ENCODE data around the gene PTPN4.

PTPN4 gene

DNA sequence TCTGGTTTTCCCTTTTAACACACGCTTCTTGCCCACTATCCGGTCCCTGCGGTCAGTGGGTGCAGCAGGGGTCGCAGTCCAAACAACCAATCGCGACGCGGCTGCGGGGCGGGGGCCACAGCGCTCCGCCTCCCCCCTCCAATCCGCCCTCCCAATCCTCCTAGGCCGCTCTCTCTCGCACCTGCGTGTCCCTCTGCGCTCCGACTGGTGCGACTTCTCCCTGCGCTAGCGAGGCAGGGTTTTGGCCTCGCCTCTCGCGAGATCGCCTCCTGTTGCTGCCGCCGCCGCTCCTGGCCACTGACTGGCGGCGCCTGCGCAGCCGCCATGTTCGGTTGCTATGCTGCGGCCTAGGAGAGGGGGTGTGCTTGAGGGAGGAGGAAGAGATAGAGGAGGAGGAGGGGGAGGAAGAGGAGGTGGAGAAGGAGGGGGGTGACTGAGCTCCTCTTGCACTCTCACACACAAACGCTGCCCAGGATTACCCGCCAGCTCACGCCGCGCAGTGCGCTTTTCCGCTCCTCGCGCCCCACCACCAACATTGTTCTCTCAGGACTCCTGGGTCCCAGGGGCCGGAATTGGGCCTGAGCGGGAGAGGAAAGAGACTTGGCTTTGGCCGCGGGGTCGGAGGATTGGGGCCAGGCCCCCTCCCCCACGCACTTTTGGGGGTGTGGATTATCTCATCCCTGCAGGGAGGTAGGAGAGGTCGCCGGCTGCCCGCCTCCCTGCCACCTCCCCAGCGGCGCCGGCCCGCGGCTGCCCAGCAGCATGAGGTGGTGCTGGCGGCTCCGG lies at the start of gene PTPN4:
PTPN4 (plus strand) TSS at position 472 of the 786 bp plus-strand sequence. CDS start 49,932 bp downstream, outside the sequence.
- H3K4me3 ChIP-seq (ENCODE audit: low read depth, low read length), result peak within 1 kb of the TSS; percentile 84

GRCh38 chr2:119710281-119710680 lies 49.4 kb upstream of the PTPN4 start:
- H3K4me3 ChIP-seq (ENCODE audit: low read depth, low read length), result no peak overlapping the region

- no peak overlapping the region for H3K4me3 ChIP-seq (ENCODE audit: low read depth, low read length)
Measured at GRCh38 chr2:119711352-119711751, 48.4 kb upstream of the PTPN4 start.

GRCh38 chr2:119712571-119712970 lies 47.2 kb upstream of the PTPN4 start:
- H3K4me3 ChIP-seq (ENCODE audit: low read depth, low read length), result no peak overlapping the region

DNA sequence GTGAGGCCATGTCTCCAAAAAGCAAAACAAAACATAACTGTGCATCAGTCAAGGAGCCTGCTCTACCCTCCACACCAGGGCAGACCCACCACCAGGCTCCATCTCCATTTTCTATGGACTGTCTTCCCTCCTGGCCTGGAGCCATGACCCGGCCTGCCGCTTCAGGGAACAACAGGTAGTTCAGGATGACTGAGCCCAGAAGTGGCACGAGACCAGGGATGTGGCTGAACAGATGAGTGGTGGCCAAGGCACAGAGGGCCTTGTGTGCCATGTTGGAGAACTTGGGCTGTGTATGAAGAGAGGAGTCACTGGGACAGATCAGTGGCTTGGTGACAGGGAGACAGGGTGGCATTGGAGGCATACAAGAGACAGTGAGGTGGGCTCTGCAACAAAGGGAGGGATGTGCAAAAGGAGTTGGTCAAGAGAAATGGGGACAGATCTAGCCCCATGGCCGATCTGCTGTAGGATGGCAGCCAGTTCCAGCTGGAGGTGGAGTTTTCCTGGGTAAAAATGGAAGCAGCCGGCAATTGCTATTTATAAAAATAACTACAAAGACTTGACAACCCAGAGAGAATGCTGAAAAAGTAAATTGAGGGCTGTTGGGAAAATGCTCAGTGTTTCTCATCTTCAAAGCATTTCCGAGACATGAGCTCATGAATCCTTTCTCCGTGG lies 45.8 kb upstream of the PTPN4 start:
- no peak overlapping the region for H3K4me3 ChIP-seq (ENCODE audit: low read depth, low read length)

DNA sequence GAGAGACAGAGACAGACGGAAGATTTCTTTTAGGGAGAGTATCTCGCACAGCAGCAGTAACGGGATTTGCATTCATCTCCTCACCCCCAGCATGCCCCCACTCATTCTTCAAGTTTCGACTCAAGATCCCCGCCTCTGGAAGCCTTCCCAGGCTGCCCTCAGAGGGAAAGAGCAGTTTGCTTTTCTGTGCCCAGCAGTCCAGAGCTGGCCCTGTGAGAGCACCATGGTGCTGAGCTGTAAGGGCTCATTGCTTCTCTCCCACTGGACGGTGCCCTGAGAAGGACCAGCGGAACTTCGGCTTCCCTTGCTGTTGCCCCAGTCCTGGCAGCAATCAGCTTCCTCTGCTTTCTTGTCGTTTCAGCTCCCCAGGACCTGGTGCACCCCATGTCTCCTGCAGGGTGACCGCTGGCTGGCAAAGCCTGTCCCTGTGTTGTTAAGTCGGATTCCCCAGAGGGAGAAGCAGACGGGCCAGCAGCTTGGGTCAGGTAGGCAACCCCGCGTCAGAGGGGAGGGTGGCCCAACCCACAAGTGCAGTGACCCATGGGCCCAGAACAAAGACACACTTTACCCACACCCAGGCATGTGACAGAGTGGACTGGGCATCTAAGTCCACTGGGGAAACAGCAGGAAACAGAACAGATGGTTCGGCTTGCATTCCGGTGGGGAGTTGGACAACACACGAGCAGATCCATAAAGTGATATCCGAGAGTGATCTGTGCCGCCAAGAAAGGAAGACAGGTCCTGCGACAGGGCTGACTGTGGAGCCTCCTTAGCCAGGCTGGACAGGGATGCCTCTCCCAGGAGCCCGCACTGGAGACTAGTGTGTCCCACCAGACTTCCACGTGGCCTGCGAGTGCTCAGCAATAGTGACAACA lies 44.1 kb upstream of the PTPN4 start:
- no peak overlapping the region for H3K4me3 ChIP-seq (ENCODE audit: low read depth, low read length)

- no peak overlapping the region for H3K4me3 ChIP-seq (ENCODE audit: low read depth, low read length)
Measured at GRCh38 chr2:119716284-119716672, 43.4 kb upstream of the PTPN4 start.

GRCh38 chr2:119718501-119719260 lies 41.0 kb upstream of the PTPN4 start:
- no peak overlapping the region for H3K4me3 ChIP-seq (ENCODE audit: low read depth, low read length)

DNA sequence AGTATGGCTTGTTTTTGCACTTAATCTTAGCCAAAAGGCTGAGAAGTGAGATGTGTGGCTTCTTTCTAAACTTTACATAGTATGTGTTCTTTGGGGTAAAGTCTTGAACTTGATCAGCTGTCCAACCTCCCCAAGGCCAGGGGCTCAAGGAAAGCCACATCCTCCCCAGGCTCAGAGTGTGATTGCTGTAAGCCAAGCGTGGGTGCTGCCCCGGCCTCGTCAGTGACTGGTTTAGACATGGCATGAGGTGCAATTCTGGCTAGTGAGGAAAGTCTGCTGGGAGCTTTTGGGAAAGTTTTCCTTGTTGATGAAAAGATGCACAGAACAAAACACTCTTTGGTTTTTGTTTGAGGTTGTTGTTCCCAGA lies 40.5 kb upstream of the PTPN4 start:
- H3K4me3 ChIP-seq (ENCODE audit: low read depth, low read length), result no peak overlapping the region

- H3K4me3 ChIP-seq (ENCODE audit: low read depth, low read length), result no peak overlapping the region
Measured at GRCh38 chr2:119721043-119721442, 38.7 kb upstream of the PTPN4 start.

DNA sequence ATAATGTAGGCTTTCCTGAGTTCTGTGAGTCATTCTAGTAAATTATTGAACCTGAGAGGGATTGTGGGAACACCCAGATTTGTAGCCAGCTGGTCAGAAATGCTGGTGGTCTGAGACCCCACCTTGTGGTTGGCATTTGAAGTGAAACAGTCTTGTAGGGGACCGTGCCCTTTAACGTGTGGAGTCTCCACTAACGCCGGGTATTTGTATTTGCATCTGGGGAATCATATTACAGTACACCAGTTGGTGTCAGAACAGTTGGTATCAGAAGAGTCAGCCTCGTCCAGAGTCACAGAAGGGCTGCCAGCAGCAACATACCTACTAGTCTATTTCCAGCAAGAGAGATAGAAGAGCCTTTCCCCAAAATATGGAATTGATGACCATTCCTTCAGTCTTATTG lies 38.3 kb upstream of the PTPN4 start:
- H3K4me3 ChIP-seq (ENCODE audit: low read depth, low read length), result no peak overlapping the region

DNA sequence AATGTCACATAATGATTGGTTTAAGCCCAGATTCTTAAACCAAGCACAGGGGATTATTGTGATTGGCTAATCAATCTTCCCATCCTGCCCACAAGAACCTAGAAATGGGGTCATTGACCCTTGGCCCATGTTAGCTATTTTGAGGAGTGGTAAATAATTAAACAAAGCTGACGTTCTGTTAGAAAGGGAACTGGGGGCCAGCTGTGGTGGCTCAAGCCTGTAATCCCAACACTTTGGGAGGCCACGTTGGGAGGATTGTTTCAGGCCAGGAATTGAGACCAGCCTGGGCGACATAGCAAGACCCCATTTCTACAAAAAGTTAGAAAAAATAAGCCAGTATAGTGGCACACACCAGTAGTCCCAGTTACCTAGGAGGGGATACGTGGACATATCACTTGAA lies 37.8 kb upstream of the PTPN4 start:
- no peak overlapping the region for H3K4me3 ChIP-seq (ENCODE audit: low read depth, low read length)

DNA sequence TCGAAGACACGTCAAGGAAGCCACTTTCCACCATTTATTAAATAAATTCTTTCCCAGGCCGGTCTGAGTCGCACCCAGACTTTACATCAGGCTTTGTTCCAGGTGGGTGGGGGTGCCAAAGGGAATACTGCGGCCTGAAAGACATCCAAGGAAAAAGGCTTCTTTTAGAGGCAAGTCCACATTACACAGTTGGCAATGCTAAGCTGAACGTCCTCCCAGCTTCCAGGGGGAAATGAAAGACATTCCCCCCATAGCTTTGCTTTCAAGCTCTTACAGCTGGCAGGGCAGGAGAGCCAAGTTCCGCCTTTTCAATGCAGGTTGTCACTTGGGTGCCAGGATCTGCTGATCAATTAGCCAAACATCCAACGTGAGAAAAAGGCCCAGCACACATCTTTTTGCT lies 36.5 kb upstream of the PTPN4 start:
- no peak overlapping the region for H3K4me3 ChIP-seq (ENCODE audit: low read depth, low read length)

DNA sequence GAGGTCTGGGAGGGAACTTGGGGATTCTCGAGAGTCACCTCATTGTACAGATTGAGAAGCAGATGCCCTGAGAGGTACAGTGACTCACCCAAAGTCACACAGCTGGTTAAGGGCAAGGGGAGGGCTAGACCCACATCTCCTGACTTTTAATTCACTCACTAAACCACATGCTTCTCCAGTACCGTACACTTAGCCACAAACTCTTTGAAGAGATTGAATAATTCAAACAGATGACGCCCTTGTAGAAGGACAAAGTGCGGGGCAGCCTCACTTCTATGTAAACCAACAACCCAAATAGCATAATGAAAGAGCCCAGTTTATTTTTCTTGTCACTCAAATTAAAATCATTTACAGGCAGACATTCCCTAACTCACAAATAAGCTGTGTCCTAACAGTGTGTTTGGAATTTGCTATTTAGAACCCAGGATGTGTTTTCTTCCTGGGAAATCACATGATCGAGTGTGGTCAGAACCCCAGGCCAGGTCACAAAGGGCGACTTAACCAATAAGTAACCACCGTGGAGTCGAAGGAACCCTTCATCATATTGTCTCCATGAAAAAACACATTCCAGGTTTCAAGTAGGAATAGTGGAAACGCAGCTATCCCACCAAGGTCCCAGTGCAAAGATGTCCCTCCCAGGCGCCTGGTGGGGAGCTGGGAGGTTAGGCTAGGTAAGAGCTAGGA lies 35.8 kb upstream of the PTPN4 start:
- no peak overlapping the region for H3K4me3 ChIP-seq (ENCODE audit: low read depth, low read length)

DNA sequence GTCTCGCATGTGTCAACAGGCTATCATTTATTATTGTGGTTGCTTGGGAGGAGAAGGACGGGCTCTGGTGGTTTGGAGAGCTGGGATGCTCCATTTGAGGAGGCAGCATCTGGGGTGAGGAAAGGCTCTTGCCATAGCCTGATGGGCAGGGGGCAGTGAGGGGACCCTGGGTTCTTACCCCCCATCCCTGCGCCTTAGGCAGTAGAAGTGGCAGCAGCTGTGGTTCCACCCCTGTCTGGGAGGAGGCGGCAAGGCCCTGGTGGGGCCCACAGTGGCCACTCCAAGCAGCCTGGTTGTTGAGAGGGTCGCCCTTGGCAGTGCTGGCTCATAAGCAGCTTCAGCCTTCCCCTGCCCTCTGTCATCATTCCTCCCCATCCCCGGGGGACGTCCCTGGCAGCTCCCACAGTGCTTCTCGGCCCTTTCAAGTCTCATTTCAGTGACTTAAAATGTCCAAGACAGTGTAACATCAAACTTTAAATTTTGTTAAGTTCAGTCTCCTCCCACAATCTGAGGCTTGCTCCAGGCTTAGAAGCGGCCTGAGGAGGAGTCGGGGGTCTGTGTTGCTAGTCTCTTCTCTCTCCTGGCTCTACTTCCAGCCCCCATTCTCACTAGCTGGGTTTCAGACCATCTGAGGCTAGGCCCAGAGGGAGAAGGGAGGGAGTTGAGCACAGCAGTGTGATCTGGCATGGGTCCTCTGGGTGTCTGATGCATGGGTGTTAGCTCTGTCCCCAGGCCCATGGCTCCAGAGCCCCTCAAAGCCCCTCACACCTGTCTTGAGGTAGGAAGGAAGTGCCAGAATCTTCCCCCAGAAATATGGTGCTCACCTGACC lies 34.9 kb upstream of the PTPN4 start:
- H3K4me3 ChIP-seq (ENCODE audit: low read depth, low read length), result no peak overlapping the region

DNA sequence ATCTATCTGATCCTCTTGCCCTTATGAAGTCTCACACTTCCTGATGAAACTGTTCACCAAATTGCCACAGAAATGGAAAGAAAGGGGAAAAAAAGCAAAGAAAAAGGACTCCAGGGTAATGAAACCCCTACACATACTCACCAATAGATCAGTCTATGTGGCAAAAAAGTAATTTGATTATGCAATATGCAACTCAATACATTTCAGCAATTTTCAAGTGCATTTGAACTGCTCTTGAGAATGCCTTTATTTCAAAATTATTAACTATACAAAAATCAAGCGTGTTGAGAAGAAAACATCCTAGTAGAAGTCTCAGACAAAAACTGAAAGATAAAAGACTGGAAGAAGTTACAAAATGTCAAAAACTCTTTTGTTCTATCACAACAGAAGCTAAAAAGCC lies 32.2 kb upstream of the PTPN4 start:
- no peak overlapping the region for H3K4me3 ChIP-seq (ENCODE audit: low read depth, low read length)

DNA sequence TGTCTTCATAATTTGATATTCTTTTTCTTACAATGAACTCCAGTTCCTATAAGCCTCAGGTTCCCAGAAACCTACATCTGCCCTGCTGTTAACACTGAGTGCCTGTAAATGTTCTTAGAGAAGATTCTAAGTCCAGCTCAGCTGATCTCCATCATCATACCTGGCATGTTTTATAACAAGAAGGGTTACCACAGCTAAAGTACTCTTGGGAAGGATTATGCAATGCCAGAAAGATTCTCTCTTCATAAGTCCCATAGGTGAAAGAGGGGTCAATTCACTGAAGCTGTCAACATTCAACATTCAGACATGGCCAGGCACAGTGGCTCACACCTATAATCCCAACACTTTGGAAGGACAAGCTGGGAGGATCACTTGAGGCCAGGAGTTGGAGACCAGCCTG lies 31.3 kb upstream of the PTPN4 start:
- no peak overlapping the region for H3K4me3 ChIP-seq (ENCODE audit: low read depth, low read length)

DNA sequence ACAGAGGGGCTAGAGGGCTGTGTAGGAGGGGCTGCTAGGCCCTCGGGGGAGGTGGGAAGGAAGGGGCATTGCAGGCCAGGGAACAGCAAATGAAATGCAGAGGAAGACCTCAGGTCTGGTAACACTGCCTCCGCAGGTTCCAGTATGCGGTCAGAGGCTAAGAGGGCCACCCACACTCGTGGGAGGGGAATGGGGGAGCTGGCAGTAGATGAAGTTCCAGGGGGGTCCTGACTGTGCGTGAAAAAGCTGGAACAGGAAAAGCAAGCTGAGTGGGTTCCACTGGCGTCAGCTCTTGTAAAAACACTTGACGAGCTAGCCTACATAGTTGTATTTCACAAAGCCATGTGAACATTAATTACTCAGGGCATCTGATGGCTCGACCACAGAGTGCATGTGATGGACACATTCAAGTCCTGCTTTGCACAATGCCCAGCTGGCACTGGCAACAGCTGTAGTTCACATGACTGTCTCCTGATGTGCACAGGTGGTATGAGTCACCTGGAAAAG lies 29.0 kb upstream of the PTPN4 start:
- no peak overlapping the region for H3K4me3 ChIP-seq (ENCODE audit: low read depth, low read length)

DNA sequence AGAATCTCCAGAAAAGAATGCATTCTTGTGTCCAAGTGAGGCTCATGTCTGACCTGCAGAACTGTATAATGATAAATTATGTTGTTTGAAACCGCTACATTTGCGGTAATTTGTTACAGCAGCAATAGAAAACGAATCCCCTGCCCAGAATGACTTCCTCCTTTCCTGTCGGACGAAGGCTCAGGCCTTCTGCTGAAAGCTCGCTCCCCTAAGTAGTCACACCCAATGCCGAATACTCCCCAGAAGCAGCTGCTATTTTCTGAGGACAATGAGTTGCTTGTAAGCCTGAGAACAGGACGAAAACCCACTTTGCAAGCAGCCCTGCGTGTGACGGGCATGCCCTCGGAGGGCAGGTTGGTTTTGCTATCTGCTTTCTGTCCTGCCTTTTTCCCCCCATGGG lies 27.7 kb upstream of the PTPN4 start:
- H3K4me3 ChIP-seq (ENCODE audit: low read depth, low read length), result no peak overlapping the region
